H9 (cell line): ENCODE results near the gene CCNO. TPM values are rescaled to one million over a fixed set of nuclear protein-coding genes. Genes with fewer than 3 reads are reported as not detected.

ENCODE experiments used
- DNase-seq: peaks from one replicate; pipeline ENCODE4 v3.0.0-alpha.2; 2017
- H2AFZ ChIP-seq: one replicate; pipeline ENCODE4 v1.6.1; 2013; ENCODE audit warnings: mild to moderate bottlenecking, low read length, control low read depth, moderate library complexity
- H2AK5ac ChIP-seq: 2 replicates; pipeline ENCODE4 v1.6.1; 2013; ENCODE audit warnings: low read length, control low read depth, mixed read lengths; ENCODE audit not compliant: insufficient read length
- H2BK120ac ChIP-seq: one replicate; pipeline ENCODE4 v1.6.1; 2013; ENCODE audit warnings: low read depth, mild to moderate bottlenecking, low read length, control low read depth, inconsistent platforms; ENCODE audit not compliant: poor library complexity, severe bottlenecking
- H2BK12ac ChIP-seq: 2 replicates; pipeline ENCODE4 v1.6.1; 2013; ENCODE audit warnings: low read length, control low read depth, mixed read lengths, low read depth; ENCODE audit not compliant: insufficient read length
- H2BK15ac ChIP-seq: 2 replicates; pipeline ENCODE4 v1.6.1; 2013; ENCODE audit warnings: low read depth, low read length, control low read depth
- H2BK20ac ChIP-seq: one replicate; pipeline ENCODE4 v1.6.1; 2013; ENCODE audit warnings: low read depth, mild to moderate bottlenecking, low read length, control low read depth, inconsistent platforms; ENCODE audit not compliant: poor library complexity, severe bottlenecking
- H2BK5ac ChIP-seq: 2 replicates; pipeline ENCODE4 v1.6.1; 2013; ENCODE audit warnings: low read length, control low read depth, mixed read lengths; ENCODE audit not compliant: insufficient read length
- H3K14ac ChIP-seq: 2 replicates; pipeline ENCODE4 v1.6.1; 2013; ENCODE audit warnings: low read length, control low read depth; ENCODE audit not compliant: insufficient read depth
- H3K18ac ChIP-seq: 2 replicates; pipeline ENCODE4 v1.6.1; 2013; ENCODE audit warnings: low read depth, mild to moderate bottlenecking, mixed read lengths, low read length, control low read depth; ENCODE audit not compliant: insufficient read length
- H3K23ac ChIP-seq: 2 replicates; pipeline ENCODE4 v1.6.1; 2013; ENCODE audit warnings: low read length, control low read depth, mixed read lengths, low read depth; ENCODE audit not compliant: insufficient read length
- H3K23me2 ChIP-seq: 2 replicates; pipeline ENCODE4 v1.6.1; 2013; ENCODE audit warnings: low read depth, mild to moderate bottlenecking, mixed read lengths, low read length, control low read depth; ENCODE audit not compliant: insufficient read length, poor library complexity, severe bottlenecking
- H3K27ac ChIP-seq: 2 replicates; pipeline ENCODE4 v1.5.1; 2013; ENCODE audit warnings: low read length, control low read depth, mixed read lengths, low read depth; ENCODE audit not compliant: insufficient read length
- H3K27me3 ChIP-seq: 2 replicates; pipeline ENCODE4 v1.6.1; 2013; ENCODE audit warnings: low read length, control low read depth, inconsistent platforms; ENCODE audit not compliant: insufficient read depth
- H3K4ac ChIP-seq: 2 replicates; pipeline ENCODE4 v1.6.1; 2013; ENCODE audit warnings: low read depth, mild to moderate bottlenecking, control low read depth, inconsistent platforms, low read length, moderate library complexity
- H3K4me1 ChIP-seq: 2 replicates; pipeline ENCODE4 v1.6.1; 2013; ENCODE audit warnings: low read length, control low read depth, inconsistent platforms; ENCODE audit not compliant: insufficient read depth
- H3K4me2 ChIP-seq: 2 replicates; pipeline ENCODE4 v1.6.1; 2013; ENCODE audit warnings: low read length, control low read depth, mixed read lengths; ENCODE audit not compliant: insufficient read length, insufficient read depth
- H3K56ac ChIP-seq: 2 replicates; pipeline ENCODE4 v1.6.1; 2013; ENCODE audit warnings: low read depth, mild to moderate bottlenecking, mixed read lengths, low read length, control low read depth; ENCODE audit not compliant: insufficient read length
- H3K79me1 ChIP-seq: 2 replicates; pipeline ENCODE4 v1.6.1; 2013; ENCODE audit warnings: low read depth, mild to moderate bottlenecking, moderate library complexity, low read length, control low read depth, inconsistent platforms; ENCODE audit not compliant: insufficient read depth, poor library complexity, severe bottlenecking
- H3K79me2 ChIP-seq: 2 replicates; pipeline ENCODE4 v1.6.1; 2013; ENCODE audit warnings: low read length, control low read depth, inconsistent platforms; ENCODE audit not compliant: insufficient read depth
- H3K9ac ChIP-seq: 2 replicates; pipeline ENCODE4 v1.6.1; 2013; ENCODE audit warnings: low read length, control low read depth, mixed read lengths; ENCODE audit not compliant: insufficient read length; ENCODE audit errors: extremely low read depth
- H3K9me3 ChIP-seq: one replicate; pipeline ENCODE4 v1.6.1; 2013; ENCODE audit warnings: low read depth, low read length, inconsistent platforms; ENCODE audit not compliant: control insufficient read depth
- H3T11ph ChIP-seq: one replicate; pipeline ENCODE4 v1.6.1; 2013; ENCODE audit warnings: mild to moderate bottlenecking, low read length, control low read depth, inconsistent platforms
- H4K20me1 ChIP-seq: one replicate; pipeline ENCODE4 v1.6.1; 2013; ENCODE audit not compliant: control insufficient read depth, insufficient read length, insufficient read depth
- H4K5ac ChIP-seq: 2 replicates; pipeline ENCODE4 v1.6.1; 2013; ENCODE audit warnings: low read depth, mild to moderate bottlenecking, mixed read lengths, low read length, control low read depth; ENCODE audit not compliant: insufficient read length
- H4K8ac ChIP-seq: replicated peaks from 2 replicates; pipeline ENCODE4 v1.6.1; 2013; ENCODE audit warnings: low read length, control low read depth, mixed read lengths, low read depth; ENCODE audit not compliant: insufficient read length
- H4K91ac ChIP-seq: 2 replicates; pipeline ENCODE4 v1.6.1; 2013; ENCODE audit warnings: low read depth, mild to moderate bottlenecking, moderate library complexity, mixed read lengths, low read length, control low read depth; ENCODE audit not compliant: insufficient read length
- H3K27ac Mint-ChIP-seq, 3 experiments: 2 replicates in 2 of 3; 3 replicates in 1 of 3; pipeline ENCODE4 v1.8.0; 2020 to 2021; ENCODE audit warnings: mixed read lengths in 3 of 3, mild to moderate bottlenecking in 1 of 3, moderate library complexity in 1 of 3
- H3K27me3 Mint-ChIP-seq: 2 replicates; pipeline ENCODE4 v1.8.0; 2021; ENCODE audit warnings: low read depth, mild to moderate bottlenecking, moderate library complexity, mixed read lengths
- H3K36me3 Mint-ChIP-seq, 3 experiments: 2 replicates in 2 of 3; 3 replicates in 1 of 3; pipeline ENCODE4 v1.8.0; 2020 to 2021; ENCODE audit warnings: low read depth in 3 of 3, mixed read lengths in 3 of 3; ENCODE audit not compliant: insufficient read depth in 1 of 3
- H3K4me1 Mint-ChIP-seq, 2 experiments: 2 replicates each; pipeline ENCODE4 v1.8.0; 2020; ENCODE audit warnings: mixed read lengths in 2 of 2
- H3K4me3 Mint-ChIP-seq, 2 experiments: 2 replicates in 1 of 2; 3 replicates in 1 of 2; pipeline ENCODE4 v1.8.0; 2020 to 2021; ENCODE audit warnings: mild to moderate bottlenecking in 2 of 2, mixed read lengths in 2 of 2, moderate library complexity in 1 of 2
- H3K9me3 Mint-ChIP-seq, 2 experiments: 2 replicates in 1 of 2; 3 replicates in 1 of 2; pipeline ENCODE4 v1.8.0; 2020; ENCODE audit warnings: mild to moderate bottlenecking in 2 of 2, mixed read lengths in 2 of 2, moderate library complexity in 1 of 2
- CTCF ChIP-seq: fragments of 200-600 bp; sonication (generic); conservative IDR thresholded peaks from 3 replicates; pipeline ENCODE4 v1.8.0; 2021; ENCODE audit warnings: antibody characterized with exemption, mild to moderate bottlenecking
- WGBS: extraction: QIAGEN DNeasy Blood & Tissue Kit; methylation state at CpG from one replicate; pipeline ENCODE4 v1.1.7; 2013; ENCODE audit warnings: missing lambda C conversion rate, low lambda C conversion rate, mixed read lengths; ENCODE audit not compliant: insufficient read length; ENCODE audit errors: extremely low coverage; 5-methylcytosine and 5-hydroxymethylcytosine counted together
- total RNA-seq: library from RNA; stranded (reverse); gene quantifications from 2 replicates; pipeline ENCODE4 v1.2.1, GENCODE V29; 2021

The CCNO gene
- total RNA-seq, 1 experiment from 2014 or later, result 0.24 TPM

- Histone ChIP-seq H3K9me3 (no peaks in the 10 kb centered on the region), H2BK20ac (no peak overlapping the region), H4K5ac (no peak overlapping the region), H4K20me1 (no peaks in the 10 kb centered on the region), H3K79me1 (no peaks in the 10 kb centered on the region), H2BK120ac (no peak overlapping the region), H3K27ac (no peak overlapping the region), H3K56ac (no peak overlapping the region), H3K4ac (no peak overlapping the region), H3K23ac (no peak overlapping the region), H3K4me1 (no peaks in the 10 kb centered on the region), H3T11ph (no peak overlapping the region), H2AK5ac (no peak overlapping the region), H3K27me3 (peaks cover 73% of the 10 kb centered on the region), H2BK5ac (no peak overlapping the region), H3K79me2 (no peaks in the 10 kb centered on the region), H3K23me2 (peaks cover 8% of the 10 kb centered on the region), H3K9ac (no peak overlapping the region), H2AFZ (no peak overlapping the region), H3K4me2 (peak overlapping the region; percentile 34), H2BK15ac (no peak overlapping the region), H4K91ac (no peak overlapping the region), H3K14ac (no peak overlapping the region), H2BK12ac (no peak overlapping the region), H4K8ac (no peak overlapping the region), H3K18ac (no peak overlapping the region)
- peaks cover 2 to 13% of the 10 kb centered on the region in 2 experiments; a peak in 4 of 5 replicates for H3K9me3 Mint-ChIP-seq
- no peak for TF ChIP-seq CTCF
- peak overlapping the region; percentile 22 to 66 for H3K4me3 Mint-ChIP-seq
- H3K27ac Mint-ChIP-seq, result no peak overlapping the region
- DNase-seq, result peak; percentile 56
- H3K36me3 Mint-ChIP-seq, result no peaks in the 10 kb centered on the region; a peak in 2 of 7 replicates
- peaks cover 97% of the 10 kb centered on the region for H3K27me3 Mint-ChIP-seq
- WGBS, result no CpG with 5 or more reads among the region's 61 CpGs
- H3K4me1 Mint-ChIP-seq, result peaks cover 28 to 34% of the 10 kb centered on the region in 2 experiments
These were observed 10.2 kb downstream of the CCNO start for GRCh38 chr5:55222985-55223811.
